ENCODE measurements around the gene ANKRD10. TPM values are rescaled to one million over a fixed set of nuclear protein-coding genes. Genes with fewer than 3 reads are reported as not detected.

Gene ANKRD10
- total RNA-seq, 4 donors from 2014 or later = 19.3 to 62.9 (median 29.4) TPM

- no peak for DNase-seq
- no peak for TF ChIP-seq CTCF (IDR thresholded peaks at IDR 0.05)
- no peak for TF ChIP-seq POLR2A (IDR thresholded peaks at IDR 0.05)
- 65 to 85% methylated on average over 9 to 10 of the region's 11 CpGs for WGBS, 2 donors
- intact Hi-C loops (cut with DNase I) = no loop called here
- peaks cover 0 to 26% (median 0%) of the 10 kb centered on the region in 4 donors for H3K27me3 ChIP-seq
- H3K9me3 ChIP-seq = no peaks in the 10 kb centered on the region
- H3K27ac ChIP-seq = no peak overlapping the region
- H3K4me3 ChIP-seq = no peak overlapping the region
- no peaks in the 10 kb centered on the region for H3K36me3 ChIP-seq
- no peaks in the 10 kb centered on the region for H3K4me1 ChIP-seq
Measured at GRCh38 chr13:110850840-110851239, 64.0 kb downstream of the ANKRD10 start.

- Histone ChIP-seq H3K9me3 (no peaks in the 10 kb centered on the region), H3K27ac (no peak overlapping the region), H3K4me1 (no peaks in the 10 kb centered on the region), H3K27me3 (peaks cover 0 to 26% (median 0%) of the 10 kb centered on the region in 4 donors), H3K36me3 (no peaks in the 10 kb centered on the region), H3K4me3 (no peak overlapping the region)
- WGBS, 2 donors = 21 to 46% methylated on average over 4 of the region's 4 CpGs
- no peak for TF ChIP-seq CTCF (IDR thresholded peaks at IDR 0.05)
- no peak for TF ChIP-seq POLR2A (IDR thresholded peaks at IDR 0.05)
- intact Hi-C loops (cut with DNase I) = no loop called here
- no peak for DNase-seq
Measured at GRCh38 chr13:110850006-110850405, 64.9 kb downstream of the ANKRD10 start.

- TF ChIP-seq POLR2A (IDR thresholded peaks at IDR 0.05) = no peak
- TF ChIP-seq CTCF (IDR thresholded peaks at IDR 0.05) = no peak
- WGBS, 2 donors = 28 to 56% methylated on average over 3 of the region's 3 CpGs
- Histone ChIP-seq H3K27me3 (peaks cover 0 to 46% (median 0%) of the 10 kb centered on the region in 4 donors), H3K9me3 (no peaks in the 10 kb centered on the region), H3K4me3 (no peak overlapping the region), H3K36me3 (no peaks in the 10 kb centered on the region), H3K27ac (no peak overlapping the region), H3K4me1 (no peaks in the 10 kb centered on the region)
- intact Hi-C loops (cut with DNase I) = no loop called here
- no peak for DNase-seq
Measured at GRCh38 chr13:110845520-110845919, 69.3 kb downstream of the ANKRD10 start.

GRCh38 chr13:110841846-110842245, 73.0 kb downstream of the ANKRD10 start:
- WGBS, 2 donors = 46 to 51% methylated on average over 3 of the region's 3 CpGs
- no peak for TF ChIP-seq CTCF (IDR thresholded peaks at IDR 0.05)
- no peak for TF ChIP-seq POLR2A (IDR thresholded peaks at IDR 0.05)

GRCh38 chr13:110841406-110841805, 73.5 kb downstream of the ANKRD10 start:
- no peak for DNase-seq
- intact Hi-C loops (cut with DNase I) = no loop called here
- TF ChIP-seq POLR2A (IDR thresholded peaks at IDR 0.05) (no peak), CTCF (IDR thresholded peaks at IDR 0.05) (no peak)
- no peaks in the 10 kb centered on the region for H3K9me3 ChIP-seq
- no peaks in the 10 kb centered on the region for H3K36me3 ChIP-seq
- no peak overlapping the region for H3K27ac ChIP-seq
- 76 to 81% methylated on average over 2 of the region's 2 CpGs for WGBS, 2 donors
- peaks cover 0 to 30% (median 0%) of the 10 kb centered on the region in 4 donors for H3K27me3 ChIP-seq
- no peaks in the 10 kb centered on the region for H3K4me1 ChIP-seq
- no peak overlapping the region for H3K4me3 ChIP-seq

More at GRCh38 chr13:110841846-110842245, 73.0 kb downstream of the ANKRD10 start:
- Histone ChIP-seq H3K27me3 (peaks cover 0 to 34% (median 0%) of the 10 kb centered on the region in 4 donors), H3K9me3 (no peaks in the 10 kb centered on the region), H3K4me1 (no peaks in the 10 kb centered on the region), H3K4me3 (no peak overlapping the region), H3K36me3 (no peaks in the 10 kb centered on the region), H3K27ac (no peak overlapping the region)
- intact Hi-C loops (cut with DNase I) = no loop called here
- no peak for DNase-seq
